NCI-H187 treated with DMSO at 0.1 percent for 48 hours (cell line): Measurements from ENCODE around the gene NEIL3.

Experiments
- DNase-seq: peaks from one replicate; lab custom pipeline; 2025; lab: John Stamatoyannopoulos, UW

NEIL3 gene

DNA sequence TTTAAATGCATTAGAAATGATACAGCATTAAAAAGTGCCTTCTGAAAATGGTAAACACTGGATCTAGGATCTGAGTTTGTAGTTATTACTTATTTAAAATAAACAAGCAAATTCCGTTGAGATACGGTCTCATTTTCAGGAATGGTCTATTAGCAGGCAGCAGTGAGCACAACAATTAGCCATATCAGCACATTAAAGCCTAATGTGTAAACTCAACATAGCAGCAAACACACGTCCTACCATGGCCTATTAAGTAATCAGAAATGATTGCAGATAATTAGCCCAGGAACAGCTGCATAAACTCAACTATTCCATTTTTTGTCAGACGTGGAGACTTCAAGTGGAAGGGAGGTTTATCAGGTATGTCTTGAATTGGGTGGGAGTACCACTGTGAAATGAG lies 61.8 kb downstream of the NEIL3 start:
- no peak for DNase-seq

DNA sequence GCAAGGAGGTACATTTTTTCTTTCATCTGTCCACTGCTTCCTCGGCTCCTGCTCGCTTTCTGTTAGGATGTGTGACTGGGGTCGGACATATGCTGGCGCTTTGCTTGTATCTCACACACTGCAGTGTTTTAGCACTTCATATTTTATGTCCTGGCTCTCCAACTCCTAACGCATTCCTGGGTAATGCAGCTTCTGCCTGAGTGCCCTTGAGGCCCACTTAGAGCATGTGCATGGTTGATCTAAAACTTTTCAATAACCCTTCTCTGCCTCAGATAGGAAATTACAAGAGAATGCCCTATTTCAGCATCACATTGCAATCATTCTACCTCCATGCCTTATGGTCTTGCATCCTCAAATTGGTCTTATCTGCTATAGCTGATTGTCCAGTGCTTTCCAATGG lies 65.3 kb downstream of the NEIL3 start:
- no peak for DNase-seq

- DNase-seq = no peak
Observed at GRCh38 chr4:177375372-177375771, 65.7 kb downstream of the NEIL3 start.

GRCh38 chr4:177376024-177376423 lies 66.3 kb downstream of the NEIL3 start:
- no peak for DNase-seq

- DNase-seq = no peak
Observed at GRCh38 chr4:177380730-177381287, 71.1 kb downstream of the NEIL3 start.

- no peak for DNase-seq
Observed at GRCh38 chr4:177381762-177382310, 72.2 kb downstream of the NEIL3 start.

- no peak for DNase-seq
Observed at GRCh38 chr4:177384856-177385397, 75.3 kb downstream of the NEIL3 start.

DNA sequence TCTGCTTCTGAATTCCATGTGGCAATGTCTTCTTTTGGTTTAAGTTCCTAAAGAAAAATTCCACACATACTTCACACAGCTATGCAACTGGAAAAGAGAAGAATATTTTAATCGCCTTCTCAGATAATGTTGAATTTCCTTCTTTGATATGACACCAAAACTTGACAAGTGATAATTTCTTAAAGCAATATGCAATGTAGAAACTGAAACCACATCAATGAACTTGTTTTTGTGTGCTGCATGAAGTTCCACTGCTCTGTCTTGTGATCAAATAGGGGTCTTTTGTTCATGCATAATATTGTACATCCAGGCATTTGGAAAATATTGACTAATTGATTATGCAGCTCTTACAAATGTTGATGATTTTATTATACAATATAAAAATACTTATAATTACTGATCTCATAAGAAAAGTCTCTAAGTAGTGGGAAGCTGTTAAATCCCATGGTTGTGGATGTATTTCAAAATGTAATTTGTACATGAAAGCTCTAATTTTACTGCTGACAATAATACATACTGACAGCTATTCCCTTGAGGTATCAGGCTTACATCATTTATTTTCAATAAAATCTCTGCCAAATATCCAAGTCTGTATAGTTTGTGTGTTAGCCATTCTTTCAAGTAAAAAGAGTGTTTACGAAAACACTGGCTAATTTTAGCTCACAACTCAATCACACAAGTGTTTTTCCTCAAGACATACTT lies 76.1 kb downstream of the NEIL3 start:
- no peak for DNase-seq

DNA sequence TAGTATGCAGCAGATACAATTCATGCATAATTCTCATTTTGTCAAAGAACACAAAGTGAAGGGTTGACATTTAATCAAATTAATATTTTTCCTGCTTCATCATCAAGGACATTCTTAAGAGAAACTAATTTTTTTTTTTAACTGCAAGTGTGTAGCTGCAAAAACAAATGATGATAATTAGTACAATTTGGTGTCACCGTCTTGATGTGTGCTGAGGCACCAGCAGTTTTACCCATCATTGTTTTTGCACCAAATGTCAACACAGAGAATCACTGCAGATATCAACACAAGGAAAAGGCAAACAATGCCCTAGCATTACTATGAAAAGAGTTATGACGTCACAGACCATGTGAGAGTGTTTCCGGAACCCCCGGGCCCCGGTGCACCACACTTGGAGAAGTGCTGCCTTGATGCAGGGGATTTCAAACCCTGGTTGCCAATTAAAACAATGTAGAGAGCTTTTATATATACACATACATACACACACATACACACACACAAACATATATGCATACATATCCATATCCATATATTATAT lies 76.7 kb downstream of the NEIL3 start:
- no peak for DNase-seq

DNA sequence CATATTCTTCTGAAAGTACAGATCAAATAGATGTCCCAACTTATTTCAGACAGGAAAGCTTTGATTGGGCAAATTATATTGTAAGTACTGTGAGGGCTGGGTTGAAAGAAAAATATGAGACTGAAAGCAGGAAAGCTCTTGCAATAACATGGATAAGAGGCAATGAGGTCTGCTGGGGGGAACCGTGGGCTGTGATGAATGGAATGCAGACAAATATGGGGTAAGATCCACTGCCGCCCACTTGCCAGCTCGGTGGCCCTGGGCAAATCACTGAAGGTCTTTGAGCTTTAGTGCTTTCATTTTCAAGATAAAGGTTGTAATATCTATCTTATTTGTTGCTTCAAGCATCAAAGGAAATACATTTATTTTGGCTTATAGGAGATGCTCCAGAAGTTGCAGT lies 81.6 kb downstream of the NEIL3 start:
- no peak for DNase-seq

DNA sequence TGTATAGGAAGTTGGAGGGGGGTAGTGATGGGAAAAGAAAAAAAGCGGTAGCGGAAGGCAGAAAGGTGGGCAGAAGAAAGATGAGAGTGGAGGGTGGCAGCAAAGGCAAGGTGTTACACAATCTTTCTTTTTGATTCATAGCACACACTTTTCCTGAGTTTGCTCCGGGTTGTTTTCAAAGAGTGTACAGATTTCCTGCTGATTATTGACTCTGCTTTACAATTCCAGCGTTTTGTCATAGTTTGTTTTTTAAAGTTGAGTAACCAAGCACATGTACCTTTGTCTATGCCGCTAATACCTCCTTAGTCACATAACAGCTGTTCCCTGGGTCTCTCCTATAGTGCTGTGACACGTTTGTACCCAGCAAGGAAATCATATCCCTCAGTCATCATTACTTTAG lies 82.3 kb downstream of the NEIL3 start:
- DNase-seq = no peak

- no peak for DNase-seq
Observed at GRCh38 chr4:177393236-177393635, 83.6 kb downstream of the NEIL3 start.

- no peak for DNase-seq
Observed at GRCh38 chr4:177396352-177396751, 86.7 kb downstream of the NEIL3 start.

- no peak for DNase-seq
Observed at GRCh38 chr4:177400030-177400429, 90.4 kb downstream of the NEIL3 start.

DNA sequence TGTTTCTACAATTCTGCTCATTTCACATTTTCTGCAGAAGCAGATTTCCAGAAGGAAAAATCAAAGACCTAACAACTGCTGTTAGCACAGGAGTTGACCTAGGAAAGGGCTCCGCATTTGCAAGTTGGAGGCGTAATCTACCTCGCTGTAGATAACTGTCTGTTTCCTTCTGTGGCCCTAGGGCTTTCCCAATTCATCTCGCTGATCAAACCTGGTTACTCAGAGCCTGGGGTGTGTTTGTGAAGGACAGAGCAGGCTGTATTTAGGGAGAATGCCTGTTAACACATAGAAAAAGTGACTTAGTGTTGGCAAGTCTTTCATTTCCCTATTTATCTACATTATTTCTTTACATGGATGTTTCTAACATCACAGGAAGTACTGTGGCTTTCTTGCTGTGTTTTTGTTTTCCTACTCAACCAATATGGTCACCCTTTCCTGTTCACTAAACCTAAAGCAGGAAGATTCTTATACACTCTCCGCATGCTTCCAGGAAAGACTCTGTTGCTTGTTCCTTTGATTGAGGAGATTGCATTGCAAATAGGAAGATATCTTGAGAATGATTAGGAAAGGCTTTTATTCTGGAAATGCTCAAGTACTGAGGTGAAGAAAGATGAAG lies 92.1 kb downstream of the NEIL3 start:
- DNase-seq = no peak

DNA sequence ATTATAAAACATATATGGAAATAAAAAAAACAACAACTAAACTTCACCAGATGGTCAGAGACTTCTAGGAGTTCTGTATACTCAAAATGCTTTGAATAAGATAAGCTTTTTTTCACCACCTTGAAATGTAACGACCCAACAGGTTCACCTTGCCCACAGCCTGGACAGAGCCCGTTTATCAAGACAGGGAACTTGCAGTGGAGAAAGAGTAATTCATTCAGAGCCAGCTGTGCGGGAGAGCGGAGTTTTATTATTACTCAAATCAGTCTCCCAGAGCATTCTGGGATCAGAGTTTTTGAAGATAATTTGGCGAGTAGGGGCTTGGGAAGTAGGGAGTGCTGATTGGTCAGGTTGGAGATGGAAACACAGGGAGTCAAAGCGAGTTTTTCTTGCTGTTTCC lies 94.1 kb downstream of the NEIL3 start:
- DNase-seq = no peak

DNA sequence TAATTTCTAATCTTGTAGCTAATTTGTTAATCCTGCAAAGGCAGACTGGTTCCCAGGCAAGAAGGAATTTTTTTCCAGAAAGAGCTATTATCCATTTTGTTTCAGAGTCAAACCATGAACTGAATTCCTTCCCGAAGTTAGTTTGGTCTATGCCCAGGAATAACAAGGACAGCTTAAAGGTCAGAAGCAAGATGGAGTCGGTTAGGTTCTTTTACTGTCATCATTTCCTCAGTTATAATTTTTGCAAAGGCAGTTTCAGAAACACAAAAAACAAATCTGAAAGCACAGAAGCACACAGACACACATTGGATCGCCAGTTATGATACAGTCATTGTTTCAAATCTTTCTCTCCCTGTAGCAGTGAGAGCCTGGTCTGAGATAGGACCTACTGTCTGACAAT lies 94.7 kb downstream of the NEIL3 start:
- no peak for DNase-seq

DNA sequence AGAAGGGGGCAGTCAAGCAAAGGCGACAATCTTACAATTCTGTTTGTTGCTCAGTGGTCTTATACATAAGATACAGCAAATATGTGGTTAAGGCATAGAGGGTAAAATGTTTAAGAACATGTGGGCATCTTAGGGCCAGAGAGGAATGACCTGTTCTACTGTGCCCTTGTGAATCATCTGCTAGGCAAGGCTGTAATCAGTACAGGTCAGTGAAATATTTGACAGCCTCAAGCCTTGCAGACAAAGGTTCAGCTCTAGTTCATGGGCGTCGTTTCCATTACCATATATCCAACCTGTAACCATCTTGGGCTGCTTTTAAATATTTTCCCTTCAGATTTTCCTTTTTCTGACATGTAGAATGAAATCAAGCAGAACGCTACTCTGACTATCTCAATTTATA lies 95.3 kb downstream of the NEIL3 start:
- DNase-seq = no peak

DNA sequence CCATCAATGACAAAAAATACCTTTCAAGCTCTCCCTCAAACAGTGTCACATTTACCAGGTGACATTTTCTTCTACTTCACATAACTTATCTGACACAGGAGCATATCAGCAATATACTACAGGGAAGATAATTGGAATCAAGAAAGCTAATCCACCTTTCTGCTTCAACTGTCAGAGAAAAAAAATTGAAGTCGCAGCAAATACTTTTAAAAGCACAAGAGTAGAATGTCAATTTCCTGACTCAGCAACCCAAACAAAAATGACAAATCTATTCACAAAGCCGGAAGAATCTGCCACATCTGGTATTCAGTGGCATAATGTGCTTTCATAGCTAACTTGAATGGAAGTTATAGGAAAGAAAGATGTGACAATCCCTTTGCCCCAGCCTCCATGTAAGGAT lies 95.8 kb downstream of the NEIL3 start:
- no peak for DNase-seq

DNA sequence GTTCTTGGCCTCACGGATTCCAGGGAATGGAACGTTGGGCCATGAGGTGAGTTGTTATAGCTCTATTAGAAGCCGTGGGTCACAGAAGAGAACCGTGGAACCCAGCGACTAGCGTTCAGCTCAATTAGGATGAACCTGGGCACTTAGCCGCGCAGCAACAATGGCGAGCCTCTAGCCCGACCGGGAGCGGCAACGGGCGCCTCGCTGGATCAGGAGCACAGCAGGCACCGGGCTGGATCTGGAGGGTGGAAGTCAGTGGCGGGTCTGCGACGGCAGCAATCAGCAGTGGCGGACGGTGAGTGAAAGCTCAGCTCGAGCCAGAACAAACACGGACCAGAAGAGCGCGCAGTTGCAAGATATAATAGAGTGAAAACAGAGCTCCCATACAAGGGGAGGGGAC lies 98.3 kb downstream of the NEIL3 start:
- DNase-seq = no peak

DNA sequence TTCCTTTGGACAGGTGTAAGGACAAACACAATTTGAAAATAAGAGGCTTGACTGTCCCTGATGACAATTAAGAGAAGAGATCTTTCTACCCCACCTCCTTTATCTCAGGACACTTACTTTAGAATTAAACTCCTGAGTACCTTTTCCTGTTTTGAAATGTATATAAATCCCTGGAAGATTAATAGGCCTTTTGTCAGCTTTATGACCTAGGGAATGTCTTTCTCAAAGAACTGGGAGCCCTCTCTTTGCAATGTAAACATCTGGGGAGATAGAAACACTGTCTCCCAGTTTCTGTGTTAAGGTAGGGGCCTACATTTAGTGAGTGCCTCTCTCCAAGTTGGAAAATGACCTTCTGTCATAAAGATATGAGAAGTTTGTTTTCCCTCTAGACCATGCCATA lies 100.9 kb downstream of the NEIL3 start:
- no peak for DNase-seq

- DNase-seq = no peak
Observed at GRCh38 chr4:177411996-177412395, 102.3 kb downstream of the NEIL3 start.
